ENCODE data around the gene ADAM30. TPM values are rescaled to one million over a fixed set of nuclear protein-coding genes. Genes with fewer than 3 reads are reported as not detected.

The ADAM30 gene
- total RNA-seq, 4 donors from 2014 or later, result not detected

- Histone ChIP-seq H3K27me3 (peaks cover 0 to 43% (median 0%) of the 10 kb centered on the region in 4 donors), H3K27ac (no peak overlapping the region), H3K36me3 (no peaks in the 10 kb centered on the region), H3K9me3 (no peaks in the 10 kb centered on the region), H3K4me3 (no peak overlapping the region), H3K4me1 (no peaks in the 10 kb centered on the region)
- no peak for DNase-seq
- intact Hi-C loops (cut with DNase I), result no loop called here
- TF ChIP-seq CTCF (IDR thresholded peaks at IDR 0.05) (no peak), POLR2A (IDR thresholded peaks at IDR 0.05) (no peak)
- WGBS, 2 donors, result 57 to 63% methylated on average over 10 of the region's 10 CpGs
Observed at GRCh38 chr1:119893827-119894700, 2.3 kb downstream of the ADAM30 start.

- H3K36me3 ChIP-seq, result no peaks in the 10 kb centered on the region
- WGBS, 2 donors, result 72 to 73% methylated on average over 5 to 6 of the region's 6 CpGs
- no peak for DNase-seq
- H3K27ac ChIP-seq, result no peak overlapping the region
- no peaks in the 10 kb centered on the region for H3K4me1 ChIP-seq
- no peak overlapping the region for H3K4me3 ChIP-seq
- no peak for TF ChIP-seq POLR2A (IDR thresholded peaks at IDR 0.05)
- no peak for TF ChIP-seq CTCF (IDR thresholded peaks at IDR 0.05)
- H3K9me3 ChIP-seq, result no peaks in the 10 kb centered on the region
- intact Hi-C loops (cut with DNase I), result no loop called here
- H3K27me3 ChIP-seq, result peaks cover 0 to 40% (median 0%) of the 10 kb centered on the region in 4 donors
Observed at GRCh38 chr1:119893238-119893791, 3.0 kb downstream of the ADAM30 start.

- intact Hi-C loops (cut with DNase I), result no loop called here
- Histone ChIP-seq H3K27me3 (peaks cover 0 to 27% (median 0%) of the 10 kb centered on the region in 4 donors), H3K4me1 (no peaks in the 10 kb centered on the region), H3K4me3 (no peak overlapping the region), H3K9me3 (no peaks in the 10 kb centered on the region), H3K27ac (no peak overlapping the region), H3K36me3 (no peaks in the 10 kb centered on the region)
- no peak for DNase-seq
- WGBS, 2 donors, result 71 to 77% methylated on average over 1 of the region's 1 CpG
- TF ChIP-seq CTCF (IDR thresholded peaks at IDR 0.05), result no peak
- TF ChIP-seq POLR2A (IDR thresholded peaks at IDR 0.05), result no peak
Observed at GRCh38 chr1:119891386-119891785, 4.9 kb downstream of the ADAM30 start.

GRCh38 chr1:119888476-119888875 lies 7.8 kb downstream of the ADAM30 start:
- intact Hi-C loops (cut with DNase I), result no loop called here
- DNase-seq, result no peak
- TF ChIP-seq CTCF (IDR thresholded peaks at IDR 0.05) (no peak), POLR2A (IDR thresholded peaks at IDR 0.05) (no peak)
- Histone ChIP-seq H3K4me1 (no peaks in the 10 kb centered on the region), H3K27ac (no peak overlapping the region), H3K36me3 (no peaks in the 10 kb centered on the region), H3K27me3 (peaks cover 0 to 25% (median 0%) of the 10 kb centered on the region in 4 donors), H3K9me3 (no peaks in the 10 kb centered on the region), H3K4me3 (no peak overlapping the region)

- Histone ChIP-seq H3K4me3 (no peak overlapping the region), H3K36me3 (no peaks in the 10 kb centered on the region), H3K4me1 (no peaks in the 10 kb centered on the region), H3K27ac (no peak overlapping the region), H3K27me3 (peaks cover 0 to 25% (median 0%) of the 10 kb centered on the region in 4 donors), H3K9me3 (no peaks in the 10 kb centered on the region)
- TF ChIP-seq CTCF (IDR thresholded peaks at IDR 0.05) (no peak), POLR2A (IDR thresholded peaks at IDR 0.05) (no peak)
- DNase-seq, result no peak
- intact Hi-C loops (cut with DNase I), result no loop called here
Observed at GRCh38 chr1:119887427-119887826, 8.9 kb downstream of the ADAM30 start.
